Germinal center (tissue), 1 donor: ENCODE results near the gene MYO7A.

ENCODE experiments used
- DNase-seq: peaks from one replicate; pipeline ENCODE4 v3.0.0; 2012; ENCODE audit warnings: mixed read lengths, low spot score

MYO7A gene

GRCh38 chr11:77146261-77147035, 18.4 kb downstream of the MYO7A start:
- DNase-seq: no peak

- no peak for DNase-seq
Observed at GRCh38 chr11:77147036-77147315, 18.9 kb downstream of the MYO7A start.

GRCh38 chr11:77147668-77148321, 19.7 kb downstream of the MYO7A start:
- DNase-seq: peak; percentile 56

GRCh38 chr11:77148963-77149715, 21.1 kb downstream of the MYO7A start:
- no peak for DNase-seq

- no peak for DNase-seq
Observed at GRCh38 chr11:77149716-77150392, 21.8 kb downstream of the MYO7A start.

GRCh38 chr11:77150836-77151235, 22.8 kb downstream of the MYO7A start:
- DNase-seq: no peak

GRCh38 chr11:77151804-77152509, 23.9 kb downstream of the MYO7A start:
- DNase-seq: no peak

- no peak for DNase-seq
Observed at GRCh38 chr11:77152846-77153245, 24.8 kb downstream of the MYO7A start.

- no peak for DNase-seq
Observed at GRCh38 chr11:77153276-77154185, 25.5 kb downstream of the MYO7A start.

GRCh38 chr11:77154381-77155081, 26.5 kb downstream of the MYO7A start:
- DNase-seq: no peak

- no peak for DNase-seq
Observed at GRCh38 chr11:77155082-77155475, 27.0 kb downstream of the MYO7A start.

- no peak for DNase-seq
Observed at GRCh38 chr11:77155556-77156130, 27.6 kb downstream of the MYO7A start.

- DNase-seq: no peak
Observed at GRCh38 chr11:77156396-77157195, 28.6 kb downstream of the MYO7A start.

GRCh38 chr11:77158041-77158695, 30.1 kb downstream of the MYO7A start:
- no peak for DNase-seq

- DNase-seq: no peak
Observed at GRCh38 chr11:77159219-77159936, 31.3 kb downstream of the MYO7A start.

- no peak for DNase-seq
Observed at GRCh38 chr11:77159937-77160495, 32.0 kb downstream of the MYO7A start.

- DNase-seq: no peak
Observed at GRCh38 chr11:77163271-77163670, 35.2 kb downstream of the MYO7A start.
